ENCODE results near the gene RIPK4.
"Not testable (repeated sequence)": the region's sequence is repeated elsewhere in the genome, so short reads cannot be mapped to it uniquely, and the experiment has no call there.

Gene RIPK4

DNA sequence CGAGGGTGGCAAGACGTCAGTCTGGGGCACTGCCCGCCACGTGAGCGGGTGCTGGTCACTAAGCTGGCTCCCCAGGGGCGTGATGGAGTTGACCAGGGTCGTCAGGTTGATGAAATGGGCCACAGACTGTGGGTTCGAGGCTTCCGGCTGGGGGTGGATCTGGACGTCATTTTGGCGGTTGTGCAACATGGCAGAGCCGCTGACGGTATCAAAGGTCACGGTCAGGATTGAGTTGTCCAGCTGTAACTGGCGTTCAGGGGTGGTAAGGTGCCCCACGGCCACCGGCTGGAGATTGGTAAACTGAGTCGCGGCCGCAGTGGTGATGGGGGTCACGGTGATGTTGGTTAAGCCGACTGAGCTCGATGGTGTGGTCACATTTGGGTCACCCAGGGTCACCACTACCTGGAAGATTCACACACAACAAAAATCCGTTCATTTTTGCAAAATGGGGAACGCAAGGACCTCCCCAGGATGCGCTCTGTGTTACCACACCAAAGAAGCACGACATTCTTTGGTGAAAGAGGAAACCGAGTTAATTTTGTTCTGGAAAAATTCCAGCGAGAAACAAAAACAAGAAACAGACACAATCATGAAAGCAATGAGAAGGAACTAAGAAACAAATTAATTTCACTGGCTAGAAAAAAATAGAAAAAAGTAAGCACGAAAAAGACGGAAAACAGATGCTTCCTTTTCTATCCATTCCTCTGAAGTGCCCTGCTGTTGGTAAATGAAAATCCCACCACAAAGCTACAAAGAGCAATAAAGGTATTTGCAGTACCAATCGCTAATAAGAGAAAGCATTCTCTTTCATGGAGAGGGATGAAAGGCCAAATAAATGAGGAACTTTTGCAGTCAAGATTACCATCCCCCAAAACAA lies 34.7 kb upstream of the RIPK4 start:
- Mint-ChIP-seq H3K9me3 (peaks cover 2 to 3% of the 10 kb centered on the region in 2 donors), H3K27ac (no peak overlapping the region), H3K27me3 (no peaks in the 10 kb centered on the region), H3K4me3 (no peak overlapping the region), H3K4me1 (no peaks in the 10 kb centered on the region)
- ATAC-seq = no peak
- DNase-seq = no peak

DNA sequence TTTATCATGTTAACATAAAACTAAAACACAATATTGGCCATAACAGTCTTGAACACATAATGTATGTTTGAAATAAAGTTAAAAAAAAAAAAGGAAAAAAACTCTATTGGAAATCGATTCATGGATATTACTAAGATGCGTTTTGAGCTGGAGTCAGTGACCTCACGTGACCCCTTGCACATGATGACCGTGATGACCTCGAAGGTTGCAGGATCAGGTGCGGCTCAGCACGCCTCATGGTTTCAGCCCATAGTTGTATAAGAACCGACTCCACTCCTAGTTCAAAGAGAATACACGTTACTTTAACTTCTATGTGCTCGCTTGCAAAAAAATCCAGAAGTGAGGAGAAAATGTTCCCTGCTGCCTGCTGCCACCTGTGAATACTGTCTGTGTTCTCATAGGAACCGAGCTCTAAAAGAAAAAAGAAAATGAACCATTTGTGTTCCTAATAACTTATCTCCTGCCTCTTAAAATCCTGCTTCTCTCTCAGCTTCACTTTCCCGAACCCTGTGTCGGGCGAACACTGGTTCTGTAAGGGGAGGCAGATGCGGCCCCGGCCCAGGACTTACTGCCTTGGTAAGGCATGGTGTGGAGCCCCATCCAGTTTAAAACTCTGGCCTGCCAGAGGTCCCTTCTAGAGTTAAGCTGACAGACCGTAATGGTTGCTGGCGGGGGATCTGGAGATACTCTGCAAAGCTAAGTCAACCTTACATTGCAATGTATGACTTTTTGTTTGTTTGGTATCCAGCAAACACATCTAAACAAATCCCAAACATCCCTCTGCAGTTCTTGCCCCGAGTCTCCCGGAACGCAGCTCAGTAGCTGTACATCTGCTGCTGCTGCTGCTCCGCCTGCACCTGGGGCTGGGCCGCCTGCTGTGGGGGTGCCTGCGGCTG lies 33.8 kb upstream of the RIPK4 start:
- no peak for ATAC-seq
- DNase-seq = no peak

DNA sequence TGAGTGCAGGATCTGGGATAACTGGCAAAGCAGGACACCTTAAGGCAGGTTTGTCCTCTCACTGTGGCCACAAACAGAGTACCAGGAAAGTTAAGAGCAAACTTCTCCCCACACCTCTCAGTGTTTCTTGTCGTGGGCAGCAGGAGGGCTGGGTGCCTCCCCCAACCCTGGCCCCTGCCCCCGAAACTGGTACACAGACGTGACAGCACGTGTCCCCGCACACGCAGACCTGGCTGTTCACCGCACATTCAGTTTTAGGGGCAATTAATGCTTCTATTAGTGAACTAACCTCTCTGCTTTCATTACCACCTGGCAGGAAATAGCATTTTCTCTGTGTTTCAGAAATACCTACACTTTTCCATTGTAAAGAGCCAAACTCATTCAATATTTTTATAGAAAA lies 32.9 kb upstream of the RIPK4 start:
- H3K4me1 Mint-ChIP-seq = no peaks in the 10 kb centered on the region
- no peak for DNase-seq
- no peaks in the 10 kb centered on the region for H3K27me3 Mint-ChIP-seq
- no peak overlapping the region for H3K4me3 Mint-ChIP-seq
- H3K9me3 Mint-ChIP-seq = no peaks in the 10 kb centered on the region
- peak overlapping the region in 1 of 2 donors; percentile 34 for H3K27ac Mint-ChIP-seq
- ATAC-seq = no peak

More for the DNA sequence above, 33.8 kb upstream of the RIPK4 start:
- no peak overlapping the region for H3K4me3 Mint-ChIP-seq
- H3K9me3 Mint-ChIP-seq = no peaks in the 10 kb centered on the region
- H3K27me3 Mint-ChIP-seq = no peaks in the 10 kb centered on the region
- H3K27ac Mint-ChIP-seq = peak overlapping the region in 1 of 2 donors; percentile 78
- H3K4me1 Mint-ChIP-seq = no peaks in the 10 kb centered on the region

DNA sequence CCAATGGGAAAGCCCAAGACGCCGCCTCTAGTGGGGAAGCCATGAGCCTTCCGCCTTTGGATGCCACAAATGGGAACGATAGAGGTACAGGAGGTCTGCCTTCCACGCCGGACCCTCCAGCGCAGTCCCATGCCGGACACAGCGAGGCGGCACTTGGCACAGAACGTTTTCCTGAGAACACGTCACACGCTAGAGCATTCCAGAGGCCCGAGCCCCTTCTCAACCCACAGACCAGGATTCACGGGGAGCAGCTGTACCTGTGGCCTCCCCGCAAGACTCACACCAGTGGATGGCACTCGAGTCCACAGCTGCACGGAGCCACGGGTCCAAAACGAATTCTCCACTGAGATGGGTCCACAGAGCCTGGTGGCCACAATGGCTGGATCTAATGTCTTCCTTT lies 31.5 kb upstream of the RIPK4 start:
- H3K4me3 Mint-ChIP-seq = no peak overlapping the region
- H3K4me1 Mint-ChIP-seq = no peaks in the 10 kb centered on the region
- peaks cover 6 to 10% of the 10 kb centered on the region in 2 donors for H3K9me3 Mint-ChIP-seq
- H3K27me3 Mint-ChIP-seq = peaks cover 8% of the 10 kb centered on the region
- no peak for DNase-seq
- no peak overlapping the region for H3K27ac Mint-ChIP-seq
- no peak for ATAC-seq

DNA sequence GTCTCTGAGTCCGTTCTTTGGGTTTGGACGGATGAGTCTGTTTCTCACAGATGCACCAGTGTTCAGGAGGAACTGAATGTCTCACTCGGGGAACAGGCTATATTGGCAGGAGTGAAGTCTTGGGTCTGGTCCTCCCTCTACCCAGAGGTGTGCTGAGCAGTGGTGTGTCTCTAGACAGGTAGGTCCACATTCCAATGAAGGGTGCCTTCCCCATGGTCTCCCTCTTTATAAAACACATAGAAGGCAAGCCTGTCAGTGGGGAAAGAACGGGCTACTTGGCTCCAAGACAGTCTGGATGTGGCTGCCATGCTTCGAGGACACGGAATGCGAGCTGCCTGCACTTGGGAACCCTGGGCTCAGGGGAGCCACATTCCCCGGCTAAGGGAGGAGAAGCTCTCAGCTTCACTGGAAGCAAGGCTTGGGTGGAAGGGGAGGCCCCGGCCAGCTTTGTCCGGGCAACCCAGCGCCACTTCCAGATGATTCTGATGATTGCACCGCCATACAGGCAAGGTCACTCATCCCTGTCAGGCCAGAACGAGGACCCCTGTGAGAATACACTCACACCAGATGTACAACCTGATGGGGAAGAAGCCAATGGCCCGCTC lies 29.7 kb upstream of the RIPK4 start:
- DNase-seq (no peak), ATAC-seq (no peak)
- Mint-ChIP-seq H3K4me1 (no peaks in the 10 kb centered on the region), H3K27me3 (peaks cover 8% of the 10 kb centered on the region), H3K4me3 (no peak overlapping the region), H3K9me3 (peaks cover 6 to 26% of the 10 kb centered on the region in 2 donors), H3K27ac (no peak overlapping the region)

DNA sequence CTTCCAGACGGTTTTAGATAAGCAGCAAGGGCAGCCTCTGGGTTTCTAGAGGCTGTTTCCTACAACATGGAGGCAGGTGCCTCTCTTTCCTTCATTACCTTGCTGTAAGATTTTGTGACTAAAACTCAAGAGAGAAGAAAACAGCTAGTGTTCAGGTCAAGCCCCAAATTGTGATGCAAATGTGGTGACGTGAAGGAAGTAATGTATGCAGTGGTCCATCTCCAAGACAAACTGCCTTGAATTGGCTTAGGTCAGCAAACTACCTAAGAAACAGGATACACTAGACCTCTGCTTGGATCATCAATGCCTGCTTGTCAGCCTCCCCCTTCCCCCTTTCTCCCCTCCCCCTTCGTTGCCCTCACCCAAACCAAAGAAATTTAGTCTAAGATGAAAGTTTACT lies 28.9 kb upstream of the RIPK4 start:
- no peaks in the 10 kb centered on the region for H3K4me1 Mint-ChIP-seq
- H3K27me3 Mint-ChIP-seq = peaks cover 8% of the 10 kb centered on the region
- no peak overlapping the region for H3K27ac Mint-ChIP-seq
- H3K4me3 Mint-ChIP-seq = no peak overlapping the region
- DNase-seq (no peak), ATAC-seq (no peak)
- H3K9me3 Mint-ChIP-seq = peaks cover 10 to 26% of the 10 kb centered on the region in 2 donors

DNA sequence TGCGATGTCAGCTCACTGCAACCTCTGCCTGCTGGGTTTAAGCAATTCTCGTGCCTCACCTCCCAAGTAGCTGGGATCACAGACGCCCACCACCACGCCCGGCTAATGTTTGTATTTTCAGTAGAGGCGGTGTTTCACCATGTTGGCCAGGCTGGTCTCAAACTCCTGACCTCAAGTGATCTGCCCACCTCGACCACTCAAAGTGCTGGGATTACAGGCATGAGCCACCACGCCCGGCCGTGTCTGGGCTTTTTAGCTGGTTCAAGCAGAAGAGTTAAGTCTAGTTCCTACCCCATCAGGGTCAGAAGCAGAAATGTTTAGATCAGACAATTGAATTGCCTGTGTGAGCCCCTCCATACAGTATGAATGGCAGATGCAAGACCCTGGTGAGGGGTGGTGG lies 27.7 kb upstream of the RIPK4 start:
- no peaks in the 10 kb centered on the region for H3K4me1 Mint-ChIP-seq
- DNase-seq = no peak
- no peak overlapping the region for H3K4me3 Mint-ChIP-seq
- H3K27ac Mint-ChIP-seq = no peak overlapping the region
- peaks cover 10 to 26% of the 10 kb centered on the region in 2 donors for H3K9me3 Mint-ChIP-seq
- ATAC-seq = no peak
- peaks cover 14% of the 10 kb centered on the region for H3K27me3 Mint-ChIP-seq

DNA sequence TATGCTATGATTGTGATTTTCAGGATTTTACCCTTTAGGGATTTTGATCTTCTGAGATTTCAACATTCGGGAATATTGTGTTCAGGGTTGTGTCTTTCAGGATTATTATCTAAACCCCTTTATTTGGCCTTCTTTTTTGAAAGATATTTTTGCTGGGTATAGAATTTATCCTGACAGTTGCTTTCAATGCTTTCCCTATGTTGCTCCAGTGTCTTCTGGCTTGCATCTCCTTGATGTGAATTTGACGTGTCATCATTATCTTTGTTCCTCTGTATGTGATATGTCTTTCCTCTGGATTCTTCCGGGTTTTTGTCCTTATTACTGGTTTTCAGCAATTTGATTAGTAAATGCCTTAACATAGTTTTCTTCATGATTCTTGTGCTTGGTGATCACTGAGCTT lies 25.9 kb upstream of the RIPK4 start:
- no peak overlapping the region for H3K4me3 Mint-ChIP-seq
- ATAC-seq = no peak
- H3K27ac Mint-ChIP-seq = no peak overlapping the region
- DNase-seq = no peak
- H3K4me1 Mint-ChIP-seq = no peaks in the 10 kb centered on the region
- H3K27me3 Mint-ChIP-seq = peaks cover 28% of the 10 kb centered on the region
- H3K9me3 Mint-ChIP-seq = peaks cover 10 to 26% of the 10 kb centered on the region in 2 donors

DNA sequence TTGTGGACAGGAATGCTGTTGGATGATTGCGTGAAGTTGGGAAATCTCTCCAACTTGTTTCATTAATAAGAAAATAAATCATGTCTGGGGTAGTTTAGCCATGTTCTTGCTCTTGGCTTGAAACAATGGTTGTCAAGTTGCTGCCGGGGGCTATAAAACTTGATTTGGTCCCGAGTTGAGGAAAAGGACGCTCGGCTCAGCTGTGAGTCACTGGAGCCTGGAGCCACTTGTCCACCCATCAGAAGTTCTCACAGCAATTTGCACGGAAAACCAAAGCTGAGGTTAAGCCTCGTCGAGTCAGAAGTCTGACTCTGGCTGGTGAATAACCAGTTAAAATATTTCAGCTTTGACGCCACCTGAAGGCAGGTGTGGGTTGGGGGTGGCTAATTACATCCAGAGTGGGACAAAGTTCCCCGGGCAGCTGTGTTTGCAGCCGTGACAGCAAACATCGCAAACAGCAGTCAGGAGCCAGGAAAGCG lies 19.7 kb upstream of the RIPK4 start:
- DNase-seq = no peak
- no peak overlapping the region for H3K4me3 Mint-ChIP-seq
- peaks cover 0 to 3% of the 10 kb centered on the region in 2 donors for H3K9me3 Mint-ChIP-seq
- peaks cover 51% of the 10 kb centered on the region for H3K27me3 Mint-ChIP-seq
- H3K4me1 Mint-ChIP-seq = peaks cover 14% of the 10 kb centered on the region
- no peak for ATAC-seq
- H3K27ac Mint-ChIP-seq = no peak overlapping the region

DNA sequence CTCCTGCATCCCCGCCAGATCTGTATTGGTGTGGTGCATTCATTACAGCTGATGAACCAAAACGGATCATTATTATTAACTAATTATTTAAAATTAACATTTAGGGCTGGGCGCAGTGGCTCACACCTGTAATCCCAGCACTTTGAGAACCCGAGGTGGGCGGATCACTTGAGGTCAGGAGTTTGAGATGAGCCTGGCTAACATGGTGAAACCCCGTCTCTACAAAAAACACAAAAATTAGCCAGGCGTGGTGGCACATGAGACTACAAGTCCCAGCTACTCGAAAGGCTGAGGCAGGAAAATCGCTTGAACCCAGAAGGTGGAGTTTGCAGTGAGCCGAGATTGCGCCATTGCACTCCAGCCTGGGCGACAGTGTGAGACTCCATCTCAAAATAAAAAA lies 18.4 kb upstream of the RIPK4 start:
- H3K27me3 Mint-ChIP-seq = peaks cover 62% of the 10 kb centered on the region
- ATAC-seq, DNase-seq, H3K9me3 Mint-ChIP-seq, H3K4me3 Mint-ChIP-seq, H3K27ac Mint-ChIP-seq: not testable (repeated sequence)
- peaks cover 14% of the 10 kb centered on the region for H3K4me1 Mint-ChIP-seq

DNA sequence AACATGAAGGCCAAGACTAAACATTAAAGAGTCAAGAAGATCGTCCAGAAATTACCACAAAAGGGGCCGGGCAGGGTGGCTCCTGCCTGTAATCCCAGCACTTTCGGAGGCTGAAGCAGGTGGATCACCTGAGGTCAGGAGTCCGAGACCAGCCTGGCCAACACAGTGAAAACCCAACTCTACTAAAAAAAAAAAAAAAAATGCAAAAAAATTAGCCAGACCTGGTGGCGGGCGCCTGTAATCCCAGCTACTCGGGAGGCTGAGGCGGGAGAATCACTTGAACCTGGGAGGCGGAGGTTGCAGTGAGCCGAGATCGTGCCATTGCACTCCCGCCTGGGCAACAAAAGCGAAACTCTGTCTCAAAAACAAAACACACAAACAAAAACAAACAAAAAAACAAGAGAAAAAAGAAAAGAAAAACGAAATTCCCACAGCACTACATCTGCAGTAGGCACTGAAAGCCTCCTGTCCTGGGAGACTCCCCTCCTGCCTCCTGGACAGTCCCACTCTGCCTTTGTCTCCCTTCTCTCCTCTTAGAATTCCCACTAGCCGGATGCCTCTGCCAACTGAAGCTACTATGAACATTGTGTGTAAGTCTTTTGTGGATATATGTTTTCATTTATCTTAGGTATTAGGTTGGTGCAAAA lies 17.7 kb upstream of the RIPK4 start:
- ATAC-seq (no peak), DNase-seq (no peak)
- H3K27ac Mint-ChIP-seq = no peak overlapping the region
- peaks cover 62% of the 10 kb centered on the region for H3K27me3 Mint-ChIP-seq
- no peaks in the 10 kb centered on the region for H3K9me3 Mint-ChIP-seq
- H3K4me1 Mint-ChIP-seq = peaks cover 14% of the 10 kb centered on the region
- H3K4me3 Mint-ChIP-seq = no peak overlapping the region

DNA sequence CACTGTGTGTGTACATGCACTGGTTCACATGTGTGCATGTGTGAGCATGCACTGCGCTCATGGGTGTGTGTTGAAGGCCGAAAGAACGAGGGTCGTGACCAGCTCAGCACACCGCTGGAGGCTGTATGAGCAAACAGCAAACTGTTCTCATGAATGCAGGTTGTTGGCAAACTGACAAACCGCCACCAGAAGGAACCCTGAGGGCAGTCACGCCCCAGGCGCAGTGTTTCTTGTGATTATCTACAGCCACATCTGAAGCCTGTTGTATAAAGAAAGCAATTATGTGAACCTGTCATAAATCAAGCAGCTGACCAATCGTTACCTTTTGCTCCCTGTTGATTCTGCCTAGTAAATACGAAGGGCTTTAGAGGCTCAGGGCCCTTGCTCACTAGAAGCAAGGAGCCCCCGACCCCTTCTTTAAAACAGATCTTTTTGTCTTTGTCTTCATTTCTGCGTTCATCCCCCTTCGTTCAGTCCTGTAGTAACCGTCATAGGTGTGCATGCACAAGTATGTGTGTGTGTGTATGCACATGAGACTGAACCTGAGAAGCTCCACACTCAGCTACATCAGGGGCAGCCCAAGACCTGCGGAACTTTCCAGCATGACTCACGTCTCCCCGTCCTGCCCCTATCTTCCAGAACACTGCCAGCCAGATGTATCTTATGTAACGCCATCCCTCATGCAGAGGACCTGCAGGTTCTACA lies 16.8 kb upstream of the RIPK4 start:
- no peak overlapping the region for H3K4me3 Mint-ChIP-seq
- H3K4me1 Mint-ChIP-seq = peaks cover 15% of the 10 kb centered on the region
- no peak for DNase-seq
- no peaks in the 10 kb centered on the region for H3K9me3 Mint-ChIP-seq
- ATAC-seq = no peak
- H3K27me3 Mint-ChIP-seq = peaks cover 62% of the 10 kb centered on the region
- H3K27ac Mint-ChIP-seq = no peak overlapping the region

DNA sequence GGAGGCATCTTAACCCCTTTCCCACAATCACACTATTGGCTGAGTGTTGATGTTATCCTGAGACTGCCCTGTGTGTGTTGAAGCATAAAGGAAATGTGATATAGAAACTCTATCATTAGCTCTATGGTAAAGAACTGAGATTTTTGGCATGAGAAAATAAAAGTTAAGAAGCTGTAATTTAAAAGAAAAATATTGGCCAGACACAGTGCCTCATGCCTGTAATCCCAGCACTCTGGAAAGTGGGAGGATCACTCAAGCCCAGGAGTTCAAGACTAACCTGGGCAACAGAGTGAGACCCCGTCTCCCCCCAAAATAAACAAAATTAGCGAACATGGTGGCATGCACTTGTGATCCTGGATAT lies 14.2 kb upstream of the RIPK4 start:
- Mint-ChIP-seq H3K9me3 (no peaks in the 10 kb centered on the region), H3K27me3 (peaks cover 73% of the 10 kb centered on the region), H3K4me3 (no peak overlapping the region), H3K27ac (no peak overlapping the region), H3K4me1 (peaks cover 19% of the 10 kb centered on the region)
- DNase-seq = no peak
- no peak for ATAC-seq

DNA sequence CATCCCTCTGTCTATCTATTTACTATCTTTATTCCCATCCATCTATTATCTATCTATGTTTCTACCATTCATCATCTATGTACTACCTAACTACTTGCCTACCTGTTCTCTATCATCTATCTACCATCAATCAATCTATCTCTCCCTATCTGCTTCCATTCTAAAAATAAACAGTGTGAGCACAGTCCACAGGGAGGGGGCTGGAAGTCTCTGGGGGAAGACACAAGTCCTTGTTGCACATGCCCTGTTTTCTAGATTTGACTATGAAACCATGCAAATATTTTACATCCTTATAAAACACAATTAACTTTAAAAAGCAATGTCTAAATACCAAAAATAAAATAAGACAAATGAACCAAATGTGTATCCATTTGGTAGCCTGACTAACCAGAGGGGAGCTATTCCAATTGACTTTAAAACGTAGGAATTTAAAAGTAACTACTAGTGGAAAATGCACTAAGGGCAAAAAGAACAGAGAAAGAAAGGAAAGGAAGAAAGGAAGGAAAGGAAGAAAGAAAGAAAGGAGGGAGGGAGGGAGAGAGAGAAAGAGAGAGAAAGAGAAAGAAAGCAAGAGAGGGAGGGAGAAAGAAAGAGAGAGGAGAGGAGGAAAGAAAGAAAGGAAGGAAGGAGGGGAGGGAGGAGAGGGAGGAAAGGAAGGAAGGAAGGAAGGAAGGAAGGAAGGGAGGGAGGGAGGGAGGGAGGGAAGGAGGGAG lies 13.6 kb upstream of the RIPK4 start:
- peaks cover 19% of the 10 kb centered on the region for H3K4me1 Mint-ChIP-seq
- H3K27me3 Mint-ChIP-seq = peaks cover 79% of the 10 kb centered on the region
- DNase-seq (no peak), ATAC-seq (no peak)
- peak overlapping the region in 1 of 2 donors; percentile 24 for H3K27ac Mint-ChIP-seq
- no peaks in the 10 kb centered on the region for H3K9me3 Mint-ChIP-seq
- no peak overlapping the region for H3K4me3 Mint-ChIP-seq

Measured in stimulated activated naive CD8-positive, alpha-beta T cell treated with anti-CD3 and anti-CD28 coated beads, Interleukin-15, amount 100 ng/mL, for 72 hours (primary cell).